ENCODE results near the gene KIF18B.

The KIF18B gene

DNA sequence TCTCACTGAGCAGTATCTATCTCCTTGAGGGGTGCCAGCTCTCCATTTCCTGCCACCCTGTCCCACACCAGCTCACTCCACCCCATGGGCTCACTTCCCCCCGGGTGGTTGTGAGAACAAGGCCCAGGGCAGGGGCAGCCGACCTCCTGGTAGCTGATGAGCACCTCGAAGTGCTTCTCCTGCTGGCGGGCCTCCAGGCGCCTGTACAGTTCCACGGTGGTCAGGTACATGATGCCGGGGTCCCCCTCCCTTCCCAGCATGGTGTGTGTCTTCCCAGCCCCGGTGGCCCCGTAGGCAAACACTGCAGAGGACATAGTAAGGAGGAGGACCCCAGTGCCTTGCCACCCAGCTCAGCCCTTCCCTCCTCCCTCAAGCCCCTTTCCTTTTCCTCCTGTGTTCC, 12.5 kb downstream of the KIF18B start:
- DNase-seq (ENCODE audit: low spot score): no peak

DNA sequence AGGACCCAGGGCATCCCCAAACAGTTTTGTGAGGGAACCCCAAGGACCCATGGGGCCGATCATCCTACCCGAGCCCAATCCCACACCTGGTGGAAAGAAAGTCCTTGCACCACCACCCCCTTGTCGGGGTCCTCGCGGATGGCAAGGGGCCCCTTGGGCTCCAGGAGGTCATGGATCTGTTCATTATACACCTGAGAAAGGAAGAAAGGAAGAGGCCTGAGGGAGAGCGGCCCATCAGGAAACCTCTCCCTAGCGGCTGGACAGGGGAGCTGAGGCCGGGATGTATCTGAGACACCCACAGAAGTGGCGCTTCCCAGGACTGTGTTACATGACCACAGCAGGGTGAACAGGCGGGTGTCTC, 12.8 kb downstream of the KIF18B start:
- DNase-seq (ENCODE audit: low spot score): no peak

DNA sequence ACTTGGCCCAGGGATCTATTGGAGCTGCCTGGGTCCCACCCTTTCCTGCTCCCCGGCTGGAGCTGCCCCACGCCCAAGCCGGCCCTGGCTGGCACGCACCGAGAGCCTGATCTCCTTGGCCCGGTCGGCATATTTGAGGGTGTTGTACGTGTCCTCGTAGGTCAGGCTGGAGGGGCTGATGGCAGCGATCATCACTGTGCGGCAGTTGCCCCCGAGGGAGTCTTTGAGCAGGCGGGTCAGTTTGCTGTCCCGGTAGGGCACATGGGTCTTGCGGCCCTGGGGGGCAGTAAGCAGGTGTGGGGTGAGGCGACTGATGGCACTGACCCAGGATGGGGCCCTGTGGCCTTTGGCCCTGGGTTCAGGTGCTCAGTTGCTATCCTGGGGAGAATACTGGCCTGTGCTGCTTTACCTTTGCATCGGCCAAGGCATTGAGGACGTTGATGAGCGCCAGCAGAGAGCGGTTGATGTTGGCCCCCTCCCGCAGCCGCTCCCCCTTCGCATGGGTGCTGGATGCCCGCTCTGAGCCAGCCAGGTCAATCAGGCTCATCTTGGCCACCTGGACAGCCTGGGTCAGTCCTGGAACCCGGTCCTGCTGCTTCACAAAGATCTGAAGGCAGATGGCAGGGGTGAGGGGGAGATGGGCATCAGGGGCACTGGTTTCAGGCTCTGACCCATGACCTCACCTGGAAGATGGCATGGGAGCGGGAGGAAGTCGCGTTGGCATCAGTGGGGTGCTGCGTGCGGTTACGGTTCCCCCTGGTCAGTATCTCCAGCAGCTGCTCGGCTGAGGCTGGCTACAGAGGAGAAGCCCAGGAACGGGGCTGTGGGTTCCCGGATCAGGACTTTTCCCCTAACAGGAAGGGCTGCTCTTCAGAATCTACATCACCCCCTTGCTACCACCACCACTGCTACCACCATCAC, 13.5 kb downstream of the KIF18B start:
- DNase-seq (ENCODE audit: low spot score): no peak

- no peak for DNase-seq (ENCODE audit: low spot score)
These were observed 14.8 kb downstream of the KIF18B start for GRCh38 chr17:44932787-44933097.

DNA sequence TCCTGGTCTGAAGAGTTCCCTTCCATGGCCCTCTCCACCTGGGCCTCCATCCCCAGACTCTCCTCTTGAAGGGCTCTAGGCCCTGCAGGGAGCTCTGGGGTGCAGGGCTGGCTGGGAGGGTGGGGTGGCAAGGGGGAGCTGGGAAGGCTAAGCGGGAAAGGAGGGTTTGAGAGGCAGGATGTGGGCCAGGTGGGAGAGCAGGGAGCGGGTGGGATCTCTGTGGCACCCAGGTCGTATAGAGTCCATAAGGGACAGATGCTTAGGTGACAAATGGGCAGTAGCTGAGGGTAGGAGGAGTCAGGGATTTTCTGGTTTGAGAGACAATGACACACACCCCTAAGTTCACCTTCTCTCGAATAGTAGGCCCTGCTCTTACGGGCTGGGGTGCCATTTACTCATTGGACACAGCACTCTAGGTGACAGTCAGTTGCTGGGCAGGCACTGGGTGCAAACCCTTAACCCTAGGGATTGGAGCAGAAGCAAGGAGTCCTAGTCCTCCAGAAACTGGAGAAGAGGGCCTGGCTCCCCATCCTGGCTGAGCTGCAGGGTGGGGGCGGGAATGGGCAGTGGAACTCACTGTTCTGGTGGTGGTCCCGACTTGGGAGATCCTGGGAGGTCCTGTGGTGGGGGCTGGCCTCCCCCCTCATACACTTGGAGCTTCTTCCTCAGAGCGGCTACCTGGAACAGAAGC, 15.3 kb downstream of the KIF18B start:
- DNase-seq (ENCODE audit: low spot score): no peak

DNA sequence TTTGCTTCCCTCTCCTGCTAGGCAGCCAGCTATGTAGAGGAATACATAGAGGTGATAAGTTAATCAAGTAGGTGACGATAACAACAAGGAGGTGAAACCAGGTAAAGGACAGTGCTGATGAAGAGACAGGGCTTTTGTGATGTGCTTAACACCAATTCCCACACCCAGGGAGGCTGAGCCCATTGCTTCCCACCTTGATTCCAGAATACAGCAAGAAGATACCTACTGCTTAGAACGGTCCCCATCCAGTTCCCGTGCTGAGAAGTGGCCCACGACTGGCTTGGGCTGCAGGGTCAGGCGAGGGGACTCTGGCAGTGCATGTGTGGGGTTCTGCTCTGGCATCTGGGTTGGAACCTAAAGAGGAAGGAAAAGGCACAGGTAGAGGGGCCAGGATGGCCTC, 16.2 kb downstream of the KIF18B start:
- no peak for DNase-seq (ENCODE audit: low spot score)

- DNase-seq (ENCODE audit: low spot score): no peak
These were observed 16.9 kb downstream of the KIF18B start for GRCh38 chr17:44930667-44931066.

DNA sequence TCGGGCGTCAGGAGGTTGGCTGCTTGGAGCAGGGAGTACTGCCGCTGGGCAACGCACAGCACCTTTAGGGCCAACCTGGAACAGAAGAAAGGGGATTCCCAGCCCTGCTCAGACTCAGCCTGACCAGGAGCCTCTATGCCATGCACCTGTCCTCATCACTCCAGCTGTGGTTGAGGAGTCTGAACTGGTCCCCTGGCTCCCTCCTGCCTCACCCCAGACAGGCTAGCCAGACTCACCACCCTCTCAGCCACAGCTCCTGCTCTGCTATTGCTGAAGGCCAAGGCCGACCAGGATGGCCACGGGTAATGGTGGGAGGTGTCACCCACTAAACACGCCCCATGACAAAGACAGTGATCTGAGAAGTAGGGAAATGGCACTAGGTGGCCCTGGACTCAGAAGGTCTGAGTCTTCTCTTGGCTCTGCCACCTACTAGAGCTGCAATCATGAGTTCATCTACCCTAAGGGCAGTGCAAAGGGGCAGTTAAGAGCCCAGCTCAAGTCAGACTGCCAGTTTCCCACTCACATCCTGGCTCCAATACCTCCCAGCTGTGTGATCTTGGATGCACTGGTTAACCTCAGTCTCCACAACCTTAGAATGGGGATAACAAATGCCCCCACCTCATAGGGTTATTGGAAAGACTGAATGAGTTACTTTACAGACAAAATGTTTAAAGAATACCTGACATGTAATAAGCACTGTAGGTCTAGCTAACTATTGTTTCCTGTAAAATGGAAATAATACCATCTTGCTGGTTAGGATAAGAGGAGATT, 18.4 kb downstream of the KIF18B start:
- no peak for DNase-seq (ENCODE audit: low spot score)

DNA sequence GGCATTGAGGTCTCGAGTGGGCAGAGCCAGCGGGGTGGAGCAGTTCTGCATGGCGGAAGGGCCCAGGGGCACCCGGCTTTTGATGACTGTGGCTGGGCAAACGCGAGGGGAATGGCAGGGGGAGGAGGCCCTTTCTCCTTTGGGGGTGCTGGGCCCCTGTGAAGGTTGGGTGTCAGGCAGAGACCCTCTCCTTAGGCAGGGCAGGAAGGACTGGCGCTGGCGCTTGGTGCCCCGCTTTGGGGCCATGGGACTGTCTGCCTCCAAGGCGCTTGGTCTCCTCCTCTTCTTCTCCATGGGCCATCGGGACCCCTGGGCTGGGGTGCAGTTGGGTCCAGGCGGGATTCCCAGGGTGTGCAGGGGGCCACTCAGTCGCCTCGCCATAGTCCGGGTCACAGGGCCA, 19.4 kb downstream of the KIF18B start:
- no peak for DNase-seq (ENCODE audit: low spot score)

DNA sequence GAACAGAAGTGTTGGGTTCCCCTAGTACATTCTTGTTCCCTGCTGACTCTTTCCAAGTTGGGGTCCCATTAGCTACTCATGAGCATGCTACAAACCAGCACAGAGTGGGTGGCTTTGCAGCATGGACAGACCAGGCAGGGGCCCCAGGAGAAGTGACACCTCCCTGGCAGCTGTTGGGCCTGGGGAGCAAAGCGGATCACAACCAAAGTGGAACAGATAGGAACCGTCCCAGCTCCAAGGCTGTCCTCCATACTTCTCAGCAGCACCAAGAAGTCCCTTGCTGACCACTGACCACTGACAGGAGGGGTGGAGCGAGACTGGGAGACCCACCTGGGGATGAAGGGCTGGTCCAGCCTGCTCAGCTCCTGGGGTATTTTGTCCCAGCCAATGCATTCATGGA, 19.9 kb downstream of the KIF18B start:
- DNase-seq (ENCODE audit: low spot score): no peak

GRCh38 chr17:44926821-44927525, 20.6 kb downstream of the KIF18B start:
- no peak for DNase-seq (ENCODE audit: low spot score)

DNA sequence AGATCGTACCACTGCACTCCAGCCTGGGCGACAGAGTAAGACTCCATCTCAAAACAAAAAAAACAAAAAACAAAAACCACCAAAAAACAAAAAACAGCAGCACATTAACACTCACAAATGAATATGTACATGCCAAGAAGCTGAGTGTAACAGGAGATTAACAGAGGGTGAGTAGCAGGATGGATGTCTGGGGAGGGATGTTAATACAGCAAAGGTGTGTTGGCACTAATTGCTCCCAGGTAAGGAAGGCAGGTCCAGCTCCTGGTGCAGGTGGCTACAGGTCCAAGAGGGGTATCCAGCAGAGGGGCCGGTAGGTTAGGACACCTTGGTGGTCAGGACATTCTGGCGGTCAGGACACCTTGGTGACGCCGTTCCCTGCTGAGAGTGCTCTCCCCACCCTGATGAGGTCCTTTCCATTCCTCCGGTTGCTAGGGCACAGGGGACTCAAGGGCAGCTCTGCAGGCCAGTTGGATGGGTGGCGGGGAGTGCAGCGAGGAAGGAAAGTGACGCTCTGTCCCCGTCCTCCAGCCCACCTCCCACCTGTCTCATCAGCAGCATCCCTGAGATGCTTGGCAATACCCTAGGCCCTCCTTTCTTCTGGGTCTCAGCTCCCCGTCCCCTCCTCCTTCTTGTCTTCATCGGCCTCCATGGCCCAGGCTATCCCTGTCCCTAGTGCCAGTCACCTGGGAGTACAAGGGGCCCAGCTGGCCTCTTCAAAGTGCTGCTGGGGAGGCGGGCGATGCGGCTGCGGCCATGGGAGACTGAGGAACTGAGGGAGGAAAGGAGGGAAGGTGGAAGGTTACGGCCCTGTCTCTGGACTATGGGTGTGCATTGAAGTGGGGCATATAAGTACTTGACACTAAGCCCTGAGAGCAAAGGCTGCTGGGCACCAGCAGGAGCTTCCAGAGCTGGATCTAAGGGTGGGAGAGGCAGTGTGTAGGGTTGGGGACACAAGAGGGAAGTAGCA, 21.6 kb downstream of the KIF18B start:
- no peak for DNase-seq (ENCODE audit: low spot score)

GRCh38 chr17:44924107-44924544, 23.4 kb downstream of the KIF18B start:
- DNase-seq (ENCODE audit: low spot score): no peak

DNA sequence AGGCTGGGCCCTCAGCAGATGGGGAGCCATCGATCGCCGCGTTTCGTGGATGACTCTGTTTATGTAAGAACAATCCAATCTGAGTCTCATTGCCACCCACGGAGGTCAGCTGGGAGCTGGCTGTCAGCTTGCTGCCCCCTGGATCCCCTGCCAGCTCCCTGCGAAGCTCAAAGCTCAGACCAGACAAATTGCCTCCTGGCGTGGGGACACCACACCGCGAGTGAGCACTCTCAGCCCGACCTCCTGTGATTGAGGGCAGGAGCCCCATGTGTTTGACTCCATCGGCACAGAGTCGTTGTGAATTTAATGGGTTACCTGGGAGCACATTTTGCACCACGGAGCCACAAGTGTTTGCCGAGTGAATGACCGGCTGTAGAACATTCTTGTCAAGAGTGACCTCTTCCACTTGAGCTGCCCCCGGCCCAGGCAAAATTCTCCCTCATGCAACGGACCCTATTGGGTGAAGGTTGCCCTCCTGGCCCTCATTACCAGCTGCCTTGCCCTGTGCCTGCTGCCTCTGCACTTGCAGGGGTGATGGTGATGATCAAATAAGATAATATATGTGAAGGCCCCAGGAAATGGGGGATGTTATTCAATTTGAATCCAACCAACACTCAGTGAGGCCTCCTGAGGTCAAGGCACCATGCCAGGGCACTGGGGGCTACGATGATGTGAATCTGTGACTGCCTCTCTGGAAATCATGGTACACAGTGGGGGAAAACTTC, 24.7 kb downstream of the KIF18B start:
- DNase-seq (ENCODE audit: low spot score): no peak

- no peak for DNase-seq (ENCODE audit: low spot score)
These were observed 25.4 kb downstream of the KIF18B start for GRCh38 chr17:44922136-44922535.

- no peak for DNase-seq (ENCODE audit: low spot score)
These were observed 26.3 kb downstream of the KIF18B start for GRCh38 chr17:44921122-44921882.

DNA sequence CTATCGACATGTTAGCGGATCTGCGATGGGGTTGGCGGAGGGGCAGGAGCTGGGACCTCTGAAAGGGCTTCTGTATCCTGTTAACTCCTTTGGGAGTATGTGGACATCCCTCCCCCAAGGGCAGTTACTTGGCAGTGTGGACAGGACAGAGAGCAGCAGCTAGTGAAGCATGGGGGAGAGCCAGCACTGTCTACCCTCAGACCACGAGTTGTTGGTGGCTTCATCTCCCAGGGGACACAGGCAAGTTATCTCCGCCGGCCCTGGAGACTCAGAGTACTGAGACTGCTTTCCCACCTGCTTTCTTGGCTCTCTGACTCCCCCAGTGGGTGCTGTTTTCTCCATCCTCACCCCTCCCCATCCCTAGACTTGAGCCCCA, 27.0 kb downstream of the KIF18B start:
- no peak for DNase-seq (ENCODE audit: low spot score)

DNA sequence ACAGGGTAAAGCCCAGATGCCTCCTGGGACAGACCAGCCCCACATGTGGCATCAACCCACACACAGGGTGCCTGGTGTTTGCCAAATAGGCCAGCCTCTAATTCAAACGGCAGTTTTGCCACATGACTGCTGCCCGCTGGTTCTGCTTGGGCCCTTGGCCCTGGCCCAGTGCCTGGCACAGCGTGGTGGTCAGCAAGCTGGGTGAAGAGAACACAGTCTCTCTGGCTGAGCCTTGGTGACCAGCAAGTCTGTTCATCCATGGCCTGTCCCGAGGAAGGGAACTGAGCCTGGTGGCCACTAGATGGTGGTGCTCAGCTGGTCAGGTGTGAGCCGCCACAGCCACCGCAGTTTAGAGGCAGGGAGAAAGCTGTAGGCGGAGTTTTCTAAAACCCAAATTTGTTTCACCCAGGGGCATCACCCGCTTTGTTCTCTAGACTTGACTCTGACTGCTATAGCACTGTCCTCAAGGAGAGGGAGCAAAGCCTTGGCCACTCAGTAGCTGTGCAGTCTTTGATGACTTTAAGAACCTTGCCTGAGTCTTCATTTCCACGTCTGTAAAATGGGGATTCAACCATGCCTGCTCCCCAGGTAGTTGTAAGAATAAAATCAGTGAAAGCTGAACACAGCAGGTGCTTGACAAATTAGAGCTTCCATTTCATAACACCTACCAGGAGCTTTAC, 27.5 kb downstream of the KIF18B start:
- DNase-seq (ENCODE audit: low spot score): peak; percentile 61

DNA sequence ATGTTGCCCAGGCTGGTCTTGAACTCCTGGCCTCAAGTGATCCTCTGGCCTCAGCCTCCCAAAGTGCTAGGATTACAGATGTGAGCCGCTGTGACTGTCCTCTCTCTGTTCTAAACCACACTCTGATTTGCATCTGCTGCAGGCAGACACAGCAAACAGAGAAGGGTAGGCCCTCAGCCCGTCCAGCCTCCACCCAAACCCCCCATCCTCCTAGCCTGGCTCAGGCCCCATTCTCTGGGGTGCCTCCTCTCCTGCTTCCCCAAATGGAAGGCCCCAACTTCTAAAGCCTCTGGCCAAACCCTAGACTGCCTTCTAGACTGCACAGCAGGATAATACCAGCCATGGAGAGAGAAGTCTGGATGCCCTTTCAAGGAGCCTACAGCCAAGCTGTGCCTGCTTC, 28.2 kb downstream of the KIF18B start:
- no peak for DNase-seq (ENCODE audit: low spot score)

Data from hematopoietic multipotent progenitor cell treated with erythropoietin and hydrocortisone succinate and interleukin-3 and kit ligand, for 15 days (in vitro differentiated cells).